ENCODE data around the gene ILRUN.
"Not testable (repeated sequence)": the region's sequence is repeated elsewhere in the genome, so short reads cannot be mapped to it uniquely, and the experiment has no call there.

ILRUN gene

DNA sequence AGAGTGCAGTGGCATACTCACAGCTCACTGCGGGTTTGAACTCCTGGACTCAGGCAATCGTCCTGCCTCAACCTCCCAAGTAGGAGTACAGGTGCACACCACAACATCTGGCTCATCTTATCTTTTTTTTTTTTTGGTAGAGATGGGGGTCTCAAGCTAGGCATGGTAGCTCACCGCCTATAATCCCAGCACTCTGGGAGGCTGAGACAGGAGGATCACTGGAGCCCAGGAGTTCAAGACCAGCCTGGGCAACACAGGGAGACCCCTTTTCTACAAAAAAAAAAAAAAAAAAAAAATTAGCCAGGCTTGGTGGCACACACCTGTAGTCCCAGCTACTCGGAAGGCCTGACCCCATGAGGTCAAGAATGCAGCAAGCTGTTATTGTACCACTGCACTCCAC is 31.5 kb downstream of the ILRUN start:
- no peak for DNase-seq

DNA sequence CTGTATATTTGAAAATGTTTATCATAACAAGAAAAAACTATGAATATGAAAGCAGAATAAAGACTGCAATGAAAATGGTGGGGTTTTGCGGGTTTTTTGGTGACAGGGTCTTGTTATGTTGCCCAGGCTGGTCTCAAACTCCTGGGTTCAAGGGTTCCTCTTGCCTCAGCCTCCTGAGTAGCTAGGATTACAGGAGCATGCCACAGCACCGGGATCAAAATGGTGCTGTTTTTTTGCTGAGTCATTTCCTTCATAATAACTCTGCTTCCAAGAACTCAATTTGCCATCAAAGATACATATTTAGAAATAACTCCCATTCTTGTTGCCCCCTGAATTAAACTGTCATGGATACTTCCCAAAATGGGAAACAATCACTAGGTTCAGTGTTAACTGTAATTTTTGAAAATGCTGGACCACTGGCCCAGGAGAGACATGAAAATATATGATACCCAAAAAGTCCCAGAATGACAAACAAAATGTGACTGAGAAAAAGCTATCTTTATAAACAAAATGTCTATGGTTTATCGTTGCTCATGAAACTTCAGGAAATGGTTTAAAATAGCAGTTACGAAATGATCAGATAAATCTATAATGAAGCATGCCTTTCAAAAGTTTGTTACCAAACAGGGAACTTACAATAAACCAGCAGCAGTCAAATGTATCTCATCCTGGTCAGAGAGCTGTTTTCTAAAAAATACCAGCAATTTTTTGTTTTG is 32.2 kb downstream of the ILRUN start:
- DNase-seq, result no peak

DNA sequence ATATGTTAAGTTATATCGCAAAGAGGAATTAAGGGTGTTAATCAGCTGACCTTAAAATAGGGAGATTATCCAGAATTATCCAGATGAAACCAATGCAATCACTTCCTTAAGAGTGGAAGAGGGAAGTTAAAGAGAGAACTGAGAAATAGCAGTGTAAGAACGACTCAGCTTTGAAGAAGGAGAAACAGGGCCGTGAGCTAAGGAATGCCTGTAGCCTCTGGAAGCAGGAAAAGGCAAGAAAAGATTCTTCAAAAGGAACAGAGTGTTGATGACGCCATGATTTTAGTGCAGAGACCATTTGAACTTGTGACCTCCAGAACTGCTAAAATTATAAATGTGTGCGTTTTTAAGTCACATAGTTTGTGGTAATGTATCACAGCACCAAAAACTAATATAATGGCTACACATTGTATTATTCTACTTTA is 32.7 kb downstream of the ILRUN start:
- DNase-seq, result no peak

DNA sequence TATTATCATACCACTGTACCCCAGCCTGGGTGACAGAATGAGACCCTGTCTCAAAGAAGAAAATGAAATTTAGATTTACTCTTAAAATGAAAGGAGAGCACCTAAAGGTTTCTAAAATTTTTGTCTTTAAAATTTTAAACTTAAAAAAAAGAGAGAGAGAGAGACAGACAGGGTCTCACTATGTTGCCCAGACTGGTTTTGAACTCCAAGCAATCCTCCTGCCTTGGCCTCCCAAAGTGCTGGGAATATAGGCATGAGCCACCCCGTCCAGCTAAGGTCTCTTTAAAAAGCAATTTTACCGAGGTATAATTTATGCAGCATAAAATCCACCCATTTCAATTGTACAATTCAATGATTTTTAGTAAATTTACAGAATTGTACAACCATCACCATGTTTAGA is 33.2 kb downstream of the ILRUN start:
- DNase-seq, result no peak

DNA sequence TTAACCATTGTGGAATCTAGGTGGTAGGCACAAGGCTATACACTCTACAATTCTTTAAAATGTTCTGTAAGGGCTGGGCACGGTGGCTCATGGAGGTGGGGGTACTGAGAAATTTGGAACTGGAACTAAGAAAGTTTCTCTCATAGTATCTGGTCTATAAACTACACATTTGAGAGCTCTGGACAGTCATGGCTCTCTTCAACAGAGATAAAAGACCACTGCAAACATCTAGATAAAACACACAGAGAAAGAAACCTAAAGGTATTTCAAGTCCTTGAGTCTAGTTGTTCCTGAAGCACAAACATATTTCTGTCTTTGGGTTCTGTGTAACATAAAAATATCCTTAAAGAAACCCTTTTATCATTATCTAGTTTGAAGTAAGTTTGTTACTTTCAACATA is 35.2 kb downstream of the ILRUN start:
- DNase-seq, result no peak

DNA sequence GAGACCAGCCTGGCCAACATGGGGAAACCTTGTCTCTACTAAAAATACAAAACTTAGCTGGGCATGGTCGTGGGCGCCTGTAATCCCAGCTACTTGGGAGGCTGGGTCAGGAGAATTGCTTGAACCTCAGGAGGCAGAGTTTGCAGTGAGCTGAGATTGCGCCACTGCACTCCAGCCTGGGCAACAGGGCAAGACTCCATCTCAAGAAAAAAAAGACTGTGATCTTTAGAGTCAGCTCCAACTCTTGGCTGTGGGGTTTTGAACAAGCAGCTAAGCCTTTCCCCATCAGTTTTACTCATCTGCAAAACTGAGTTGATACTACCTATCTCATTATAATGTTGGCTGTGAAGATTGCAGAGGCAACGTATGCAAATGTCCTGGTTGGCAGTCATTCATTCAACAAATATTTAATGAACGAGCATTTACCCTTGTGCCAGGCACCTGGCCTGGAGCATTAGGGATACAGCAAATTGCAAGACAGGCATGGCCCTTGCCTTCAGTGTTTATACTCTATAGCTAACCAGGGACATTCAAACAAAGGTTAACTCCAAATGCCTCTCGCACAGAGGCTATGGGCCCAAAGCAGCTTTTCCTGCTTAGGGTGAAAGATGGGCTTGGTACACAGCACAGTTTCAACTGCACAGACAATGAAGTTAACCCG is 37.8 kb downstream of the ILRUN start:
- no peak for DNase-seq

DNA sequence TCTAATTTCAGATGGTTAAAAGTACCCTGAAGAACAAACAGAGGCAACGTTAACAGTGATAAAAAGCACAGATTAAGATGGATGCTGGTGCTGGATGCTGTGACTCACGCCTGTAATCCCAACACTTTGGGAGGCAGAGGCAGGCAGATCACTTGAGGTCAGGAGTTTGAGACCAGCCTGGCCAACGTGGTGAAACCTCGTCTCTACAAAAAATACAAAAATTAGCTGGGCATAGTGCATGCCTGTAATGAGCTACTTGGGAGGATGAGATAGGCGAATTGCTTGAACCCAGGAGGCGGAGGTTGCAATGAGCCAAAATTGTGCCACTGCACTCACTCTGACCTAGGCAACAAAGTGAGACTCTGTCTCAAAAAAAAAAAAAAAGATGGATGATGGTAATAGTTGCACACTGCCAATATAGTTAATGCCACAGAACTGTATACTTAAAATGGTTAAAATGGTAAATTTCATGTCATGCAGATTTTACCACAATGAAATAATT is 38.5 kb downstream of the ILRUN start:
- not testable (repeated sequence) for DNase-seq

DNA sequence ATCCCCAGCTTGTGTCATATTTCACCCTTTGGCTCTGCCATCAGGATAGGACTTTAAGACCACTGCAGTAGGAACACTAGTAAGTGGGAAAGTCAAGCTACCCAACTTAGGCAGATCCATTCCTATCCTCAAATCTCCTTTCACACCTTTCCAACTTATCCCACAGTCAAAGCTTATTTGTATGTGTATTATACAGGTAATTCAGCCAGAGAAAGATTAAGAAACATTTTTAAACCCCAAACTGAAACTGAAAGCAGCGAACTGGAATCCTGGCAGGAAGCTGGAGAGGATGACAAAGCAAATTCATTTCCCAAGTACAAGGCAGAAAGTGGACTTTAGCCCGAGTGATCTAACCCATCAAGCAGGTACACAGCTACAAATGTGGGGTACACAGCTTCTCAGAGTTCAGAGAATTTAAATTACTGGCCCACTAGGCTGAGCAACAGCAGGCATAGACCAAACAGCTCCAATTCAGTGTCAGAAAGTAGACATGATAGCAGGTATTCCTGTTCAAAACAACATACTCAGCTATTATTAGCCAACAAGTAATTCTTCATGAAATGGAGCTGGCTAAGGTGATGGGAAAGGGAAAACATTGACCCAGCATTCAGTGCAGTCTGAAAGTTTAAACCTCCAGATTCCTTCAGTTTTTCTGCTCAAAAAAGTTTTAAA is 39.1 kb downstream of the ILRUN start:
- peak; percentile 33 for DNase-seq

DNA sequence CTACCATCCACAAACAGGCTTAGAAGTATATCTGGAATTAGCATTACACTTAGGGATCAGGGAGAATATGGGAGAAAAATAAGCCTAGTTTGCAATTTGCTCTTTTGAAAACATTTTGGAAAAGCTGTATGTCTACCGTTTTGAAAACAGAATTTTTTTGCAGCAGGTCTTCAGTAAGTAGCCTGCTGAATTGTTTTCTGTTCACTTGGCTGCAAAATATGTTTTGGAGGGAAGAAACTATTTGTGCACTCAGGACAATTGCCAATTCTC is 39.6 kb downstream of the ILRUN start:
- DNase-seq, result no peak

DNA sequence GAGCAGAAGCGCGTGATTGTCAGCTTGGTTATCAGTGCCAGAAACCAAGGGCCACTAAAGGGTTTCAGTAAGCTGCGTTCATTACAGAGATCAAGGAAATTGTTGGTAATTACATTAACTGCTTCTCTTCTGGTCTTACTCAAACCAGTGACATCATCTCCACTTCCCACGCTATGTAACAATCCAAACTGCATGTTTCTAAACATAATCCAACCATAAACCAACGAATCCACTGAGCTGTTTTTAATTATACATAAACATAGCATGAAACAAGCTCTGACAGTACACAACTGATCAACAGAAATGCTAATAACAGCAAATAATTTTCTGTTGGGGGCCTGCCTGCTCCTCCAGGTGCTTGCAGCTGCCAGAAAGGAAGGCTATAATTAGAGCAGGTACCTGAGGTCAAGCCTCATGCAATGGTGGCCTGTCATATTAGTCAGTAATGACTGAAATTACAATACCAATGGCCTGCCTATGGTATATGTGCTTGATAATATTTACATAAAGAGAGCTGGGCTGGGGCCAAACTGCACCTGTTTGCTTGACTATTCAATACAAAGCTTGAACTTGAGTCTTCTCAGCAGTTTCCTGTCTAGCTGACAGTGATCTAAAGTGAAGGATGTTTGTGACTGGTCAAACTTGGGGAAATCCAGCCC is 40.1 kb downstream of the ILRUN start:
- DNase-seq, result no peak

DNA sequence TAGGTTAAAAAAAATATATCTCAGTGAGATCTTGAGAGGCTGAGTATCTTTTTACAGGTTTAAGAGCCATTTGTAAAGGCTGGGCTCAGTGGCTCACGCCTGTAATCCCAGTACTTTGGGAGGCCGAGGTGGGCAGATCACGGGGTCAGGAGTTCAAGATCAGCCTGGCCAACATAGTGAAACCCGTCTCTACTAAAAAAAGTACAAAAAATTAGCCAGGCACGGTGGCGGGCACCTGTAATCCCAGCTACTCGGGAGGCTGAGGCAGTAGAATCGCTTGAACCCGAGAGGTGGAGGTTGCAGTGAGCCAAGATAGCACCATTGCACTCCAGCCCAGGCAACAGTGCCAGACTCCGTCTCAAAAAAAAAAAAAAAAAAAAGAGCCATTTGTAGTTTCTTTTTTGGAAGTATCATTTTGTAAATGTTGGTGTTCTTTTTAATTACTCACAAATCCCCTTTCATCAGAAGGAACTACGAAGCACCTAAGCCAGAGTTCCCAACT is 40.6 kb downstream of the ILRUN start:
- not testable (repeated sequence) for DNase-seq

DNA sequence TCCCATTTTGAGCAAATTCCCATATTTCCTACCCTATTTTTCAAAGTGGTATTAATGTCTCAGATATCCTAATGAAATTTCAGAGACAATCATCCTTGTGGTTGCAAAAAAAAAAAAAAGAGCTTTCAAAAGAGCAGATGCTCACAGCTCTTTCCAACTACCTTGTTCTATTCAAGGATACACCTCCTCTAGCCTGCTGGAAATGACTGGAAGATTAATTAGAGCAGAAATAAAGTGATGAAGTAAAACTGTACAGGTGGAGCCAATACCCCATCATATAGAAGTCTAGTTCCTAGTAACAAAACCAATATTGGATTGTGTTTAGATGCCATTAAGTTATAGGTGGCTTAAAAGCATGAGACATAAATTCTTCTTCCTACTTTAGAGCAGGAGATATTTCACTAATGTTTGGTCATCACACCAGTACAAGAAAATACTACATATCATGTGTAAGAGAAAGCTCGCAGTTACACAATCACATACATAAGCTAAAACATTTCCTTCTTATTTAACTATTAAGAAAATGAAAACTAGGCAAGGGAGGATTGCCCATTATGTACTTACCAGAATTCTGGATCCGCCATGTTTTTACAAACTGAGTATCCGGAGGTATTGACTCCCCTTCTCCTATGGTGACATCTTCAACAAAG is 42.4 kb downstream of the ILRUN start:
- DNase-seq, result no peak

DNA sequence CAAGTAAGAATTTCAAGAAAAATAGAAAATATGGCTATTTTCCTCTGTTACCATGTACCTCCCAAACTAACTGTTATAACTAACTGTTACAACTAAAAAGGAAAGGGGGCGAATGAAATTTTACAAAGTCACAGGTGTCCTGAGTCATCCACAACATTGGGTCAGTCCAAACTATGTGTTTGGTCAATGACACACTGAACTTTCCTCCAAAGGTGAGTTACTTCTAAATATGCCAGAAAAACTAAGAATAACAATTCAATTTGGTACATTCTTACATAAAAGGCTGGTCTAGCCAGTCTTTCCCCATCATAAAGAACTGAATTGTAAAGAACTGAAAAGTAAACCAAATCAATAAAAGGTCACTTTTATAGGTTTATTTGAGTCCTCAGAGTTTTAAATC is 44.3 kb downstream of the ILRUN start:
- DNase-seq, result no peak

DNA sequence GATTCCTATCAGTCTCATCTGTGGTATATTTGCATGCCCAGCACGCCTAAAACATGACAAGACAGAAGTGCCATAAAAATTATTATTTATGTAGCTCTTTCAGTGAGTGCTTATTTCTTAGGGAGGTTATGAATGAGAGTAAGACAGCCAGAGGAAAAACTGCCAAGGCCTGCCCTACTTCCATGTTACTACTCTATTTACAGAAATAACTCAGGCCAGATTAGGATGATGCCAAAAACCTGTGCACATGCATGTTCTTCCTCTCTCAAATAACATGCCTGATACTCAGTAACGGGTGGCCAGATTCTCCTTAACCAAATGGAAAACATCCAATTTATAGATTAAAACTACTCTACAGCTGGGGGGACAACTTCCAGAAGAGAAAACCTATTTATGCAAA is 45.7 kb downstream of the ILRUN start:
- DNase-seq, result no peak

DNA sequence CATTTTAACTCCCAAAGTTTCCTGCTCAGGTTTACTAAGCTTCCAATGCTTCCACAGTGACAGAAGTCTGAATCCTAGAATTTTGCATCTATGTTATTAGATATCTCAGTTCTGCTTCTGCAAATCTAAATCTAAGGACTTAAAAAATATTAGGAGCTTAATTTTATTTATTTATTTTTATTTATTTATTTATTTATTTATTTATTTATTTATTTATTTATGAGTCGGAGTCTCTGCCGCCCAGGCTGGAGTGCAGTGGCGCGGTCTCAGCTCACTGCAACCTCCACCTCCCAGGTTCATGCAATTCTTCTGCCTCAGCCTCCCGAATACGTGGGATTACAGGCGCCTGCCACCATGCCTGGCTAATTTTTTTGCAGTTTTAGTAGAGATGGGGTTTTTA is 46.3 kb downstream of the ILRUN start:
- DNase-seq, result not testable (repeated sequence)

DNA sequence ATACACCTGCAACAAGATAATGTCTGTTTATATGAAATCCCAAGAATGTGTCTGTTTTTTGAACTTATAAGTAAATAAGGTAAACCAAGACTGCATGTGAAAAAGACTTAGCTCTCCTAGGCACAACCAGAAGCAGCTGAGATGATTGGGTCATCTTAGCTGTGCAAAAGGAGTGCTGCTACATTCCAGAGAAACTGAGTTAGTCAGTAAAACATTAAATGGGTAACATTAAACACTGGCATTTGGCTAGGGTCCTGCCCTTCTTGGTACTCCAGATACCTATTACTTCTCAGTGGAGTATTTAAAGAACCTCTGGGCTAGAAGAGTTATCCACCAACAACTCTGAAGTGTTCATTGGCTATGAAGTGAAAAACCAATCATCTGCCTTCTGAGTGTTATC is 47.8 kb downstream of the ILRUN start:
- DNase-seq, result no peak

Data from right kidney (tissue), 1 donor.